ENCODE data around the gene TMEM158. TPM values are rescaled to one million over a fixed set of nuclear protein-coding genes. Genes with fewer than 3 reads are reported as not detected.

TMEM158 gene
- total RNA-seq, 4 donors from 2014 or later, result 0.97 to 4.6 (median 2.2) TPM

Other genes starting within 250 kb of the TMEM158 start
- gene CLEC3B, start 200.0 kb downstream of the TMEM158 start, total RNA-seq, result 10 to 100 TPM; 27.4 to 42.3 (median 29.3) TPM
- gene CDCP1, start 79.9 kb downstream of the TMEM158 start, total RNA-seq, result 10 to 100 TPM; 77.4 to 85.6 (median 80.3) TPM
- 10 to 100 TPM; 13.3 to 17.2 (median 14.6) TPM for gene LARS2, start 162.3 kb upstream of the TMEM158 start, total RNA-seq